ENCODE measurements around the gene MRFAP1L1. TPM values are rescaled to one million over a fixed set of nuclear protein-coding genes. Genes with fewer than 3 reads are reported as not detected.
A peak's percentile ranks its signal among the peaks of the same experiment; 100 is the strongest.

The MRFAP1L1 gene
- total RNA-seq, 1 donor from 2014 or later, result 73.0 TPM

DNA sequence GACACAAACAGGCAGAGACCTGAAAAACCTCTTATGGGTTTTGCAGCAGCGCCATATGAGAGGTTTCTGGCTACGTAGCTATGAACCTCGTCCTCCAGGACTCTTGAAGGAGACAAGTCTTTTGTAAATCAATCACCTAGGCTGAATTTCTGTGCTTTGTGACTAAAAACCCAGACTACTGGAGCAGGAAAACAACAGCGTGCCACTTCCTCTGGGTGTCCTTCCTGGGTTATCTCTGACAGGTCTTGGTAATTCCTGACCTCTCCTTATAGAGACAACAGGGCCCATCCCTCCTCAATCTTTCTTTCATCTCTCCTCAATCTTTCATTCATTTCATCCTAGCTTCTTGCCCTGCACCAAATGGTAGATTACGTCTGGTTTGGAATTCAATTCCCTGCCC is 10.3 kb downstream of the MRFAP1L1 start:
- H3K9me3 Mint-ChIP-seq, result peaks cover 7% of the 10 kb centered on the region
- TF ChIP-seq, protein P1, sequence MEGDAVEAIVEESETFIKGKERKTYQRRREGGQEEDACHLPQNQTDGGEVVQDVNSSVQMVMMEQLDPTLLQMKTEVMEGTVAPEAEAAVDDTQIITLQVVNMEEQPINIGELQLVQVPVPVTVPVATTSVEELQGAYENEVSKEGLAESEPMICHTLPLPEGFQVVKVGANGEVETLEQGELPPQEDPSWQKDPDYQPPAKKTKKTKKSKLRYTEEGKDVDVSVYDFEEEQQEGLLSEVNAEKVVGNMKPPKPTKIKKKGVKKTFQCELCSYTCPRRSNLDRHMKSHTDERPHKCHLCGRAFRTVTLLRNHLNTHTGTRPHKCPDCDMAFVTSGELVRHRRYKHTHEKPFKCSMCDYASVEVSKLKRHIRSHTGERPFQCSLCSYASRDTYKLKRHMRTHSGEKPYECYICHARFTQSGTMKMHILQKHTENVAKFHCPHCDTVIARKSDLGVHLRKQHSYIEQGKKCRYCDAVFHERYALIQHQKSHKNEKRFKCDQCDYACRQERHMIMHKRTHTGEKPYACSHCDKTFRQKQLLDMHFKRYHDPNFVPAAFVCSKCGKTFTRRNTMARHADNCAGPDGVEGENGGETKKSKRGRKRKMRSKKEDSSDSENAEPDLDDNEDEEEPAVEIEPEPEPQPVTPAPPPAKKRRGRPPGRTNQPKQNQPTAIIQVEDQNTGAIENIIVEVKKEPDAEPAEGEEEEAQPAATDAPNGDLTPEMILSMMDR (conservative IDR thresholded peaks at IDR 0.05), result no peak
- no peak overlapping the region for H3K4me3 Mint-ChIP-seq
- no peak overlapping the region for H3K27ac Mint-ChIP-seq
- H3K36me3 Mint-ChIP-seq, result peaks cover 31% of the 10 kb centered on the region
- peaks cover 9% of the 10 kb centered on the region for H3K4me1 Mint-ChIP-seq (ENCODE audit: unreplicated experiment)
- H3K27me3 Mint-ChIP-seq, result no peaks in the 10 kb centered on the region
- DNase-seq (ENCODE audit: extremely low spot score, unreplicated experiment), result no peak

DNA sequence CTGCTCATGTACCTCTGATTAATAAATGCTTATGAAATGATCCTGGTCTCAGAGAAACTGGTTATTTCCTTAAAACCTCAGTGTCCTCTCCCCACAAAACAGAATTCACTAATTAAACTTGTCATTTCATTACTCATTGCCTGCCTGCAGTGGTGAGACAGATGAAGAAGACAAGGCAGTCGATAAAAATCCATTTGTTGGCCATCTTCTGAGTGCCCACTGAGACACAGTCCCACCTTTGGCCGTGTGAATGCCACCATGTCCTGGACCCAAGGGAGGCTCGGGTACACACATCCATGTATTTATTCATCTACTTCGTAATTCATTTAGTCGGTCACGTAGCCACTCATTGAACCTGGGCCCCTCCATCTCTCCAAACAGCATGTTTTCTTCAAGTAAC is 12.5 kb downstream of the MRFAP1L1 start:
- DNase-seq (ENCODE audit: extremely low spot score, unreplicated experiment), result no peak
- peaks cover 13% of the 10 kb centered on the region for H3K36me3 Mint-ChIP-seq
- H3K27ac Mint-ChIP-seq, result peak overlapping the region; percentile 77
- H3K27me3 Mint-ChIP-seq, result no peaks in the 10 kb centered on the region
- no peak overlapping the region for H3K4me3 Mint-ChIP-seq
- TF ChIP-seq, protein P1 (conservative IDR thresholded peaks at IDR 0.05), result no peak
- peaks cover 27% of the 10 kb centered on the region for H3K4me1 Mint-ChIP-seq (ENCODE audit: unreplicated experiment)
- no peaks in the 10 kb centered on the region for H3K9me3 Mint-ChIP-seq

DNA sequence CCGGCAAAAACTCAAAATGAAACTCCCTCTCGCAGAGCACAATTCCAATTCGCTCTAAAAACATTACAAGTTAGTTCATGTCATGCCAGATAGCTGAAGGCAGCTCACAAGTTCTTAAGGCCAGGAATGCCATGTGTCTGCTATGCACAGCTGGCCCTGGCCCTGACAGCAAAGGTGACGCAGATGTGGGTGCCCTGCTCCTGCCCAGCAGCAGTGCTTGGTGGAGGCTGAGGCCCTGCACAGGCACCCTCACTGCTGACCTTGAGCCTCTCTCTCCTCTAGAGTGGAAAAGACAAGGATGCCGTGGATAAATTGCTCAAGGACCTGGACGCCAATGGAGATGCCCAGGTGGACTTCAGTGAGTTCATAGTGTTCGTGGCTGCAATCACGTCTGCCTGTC is 13.1 kb downstream of the MRFAP1L1 start:
- TF ChIP-seq, protein P1 (conservative IDR thresholded peaks at IDR 0.05), result no peak
- Mint-ChIP-seq H3K4me3 (peak overlapping the region; percentile 5), H3K27me3 (no peaks in the 10 kb centered on the region), H3K9me3 (no peaks in the 10 kb centered on the region), H3K36me3 (peaks cover 13% of the 10 kb centered on the region), H3K4me1 (ENCODE audit: unreplicated experiment) (peaks cover 27% of the 10 kb centered on the region), H3K27ac (peak overlapping the region; percentile 77)
- DNase-seq (ENCODE audit: extremely low spot score, unreplicated experiment), result no peak

GRCh38 chr4:6695660-6696610 is 13.7 kb downstream of the MRFAP1L1 start:
- Mint-ChIP-seq H3K36me3 (peaks cover 13% of the 10 kb centered on the region), H3K27ac (peak overlapping the region; percentile 77), H3K9me3 (no peaks in the 10 kb centered on the region), H3K4me1 (ENCODE audit: unreplicated experiment) (peaks cover 27% of the 10 kb centered on the region), H3K4me3 (peak overlapping the region; percentile 45), H3K27me3 (no peaks in the 10 kb centered on the region)
- TF ChIP-seq, protein P1 (conservative IDR thresholded peaks at IDR 0.05), result no peak
- no peak for DNase-seq (ENCODE audit: extremely low spot score, unreplicated experiment)

DNA sequence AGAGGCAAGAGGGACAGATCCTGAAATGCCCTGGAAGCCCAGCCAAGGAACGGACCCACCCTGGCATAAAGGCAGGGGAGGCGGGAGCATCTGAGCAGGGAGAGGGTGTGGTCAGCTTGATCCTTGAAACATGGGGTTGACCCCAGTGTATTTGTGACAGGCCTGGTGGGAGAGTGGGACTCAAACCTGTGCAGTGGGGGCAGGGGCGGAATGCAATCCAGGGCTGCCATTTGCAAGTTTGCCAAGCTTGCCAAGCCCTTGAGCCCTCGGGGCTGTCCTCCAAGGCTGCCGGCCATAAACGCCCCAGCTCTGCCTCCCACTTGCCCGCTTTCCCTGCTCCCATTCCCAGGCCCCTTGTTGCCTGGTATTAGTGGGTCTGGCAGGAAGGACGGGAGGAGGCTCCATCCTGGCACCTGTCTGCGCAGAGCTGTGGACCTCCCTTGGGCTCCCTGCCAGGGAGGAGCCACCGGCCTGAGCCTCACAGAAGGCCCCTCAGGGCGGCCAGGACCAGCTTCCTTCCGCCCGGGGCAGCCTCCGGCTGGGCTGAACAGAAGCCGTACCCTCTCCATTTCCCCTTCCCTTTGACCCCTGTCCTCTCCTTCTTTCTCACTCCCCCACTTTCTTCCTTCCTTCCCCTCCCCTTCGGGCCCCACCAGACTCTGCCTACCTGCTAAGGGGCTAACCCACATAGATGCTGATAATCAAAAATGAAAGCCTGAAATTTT is 15.3 kb downstream of the MRFAP1L1 start:
- Mint-ChIP-seq H3K36me3 (peaks cover 8% of the 10 kb centered on the region), H3K9me3 (no peaks in the 10 kb centered on the region), H3K4me1 (ENCODE audit: unreplicated experiment) (peaks cover 31% of the 10 kb centered on the region), H3K4me3 (peak overlapping the region; percentile 70), H3K27me3 (no peaks in the 10 kb centered on the region), H3K27ac (peak overlapping the region; percentile 99)
- DNase-seq (ENCODE audit: extremely low spot score, unreplicated experiment), result no peak
- TF ChIP-seq, protein P1 (conservative IDR thresholded peaks at IDR 0.05), result no peak

Data from type B pancreatic cell (in vitro differentiated cells).